ENCODE measurements around the gene ZNF333.
A peak's percentile ranks its signal among the peaks of the same experiment; 100 is the strongest.
"Not testable (repeated sequence)": the region's sequence is repeated elsewhere in the genome, so short reads cannot be mapped to it uniquely, and the experiment has no call there.

Gene ZNF333

GRCh38 chr19:14761607-14762006, 71.8 kb downstream of the ZNF333 start:
- H3K4me3 ChIP-seq (ENCODE audit: low read depth, low read length) = no peak overlapping the region
- no peaks in the 10 kb centered on the region for H3K36me3 ChIP-seq (ENCODE audit: control insufficient read depth in 2 of 2, insufficient read depth in 1 of 2, low read length in 2 of 2)
- TF ChIP-seq BCL11A (tag by site-specific recombination; IDR thresholded peaks at IDR 0.05; ENCODE audit: low read depth) = no peak
- no peak for TF ChIP-seq ZNF776 (tag by site-specific recombination; IDR thresholded peaks at IDR 0.05; ENCODE audit: borderline replicate concordance)
- no peak for TF ChIP-seq ZNF223 (tag by site-specific recombination; IDR thresholded peaks at IDR 0.05)
- TF ChIP-seq ZNF777 (tag by site-specific recombination; IDR thresholded peaks at IDR 0.05; ENCODE audit: borderline replicate concordance) = no peak
- no peak for TF ChIP-seq SCRT2 (tag by site-specific recombination; IDR thresholded peaks at IDR 0.05)
- no peak for TF ChIP-seq ZNF266 (tag by site-specific recombination; IDR thresholded peaks at IDR 0.05; ENCODE audit: low read depth)
- no peak for TF ChIP-seq REST (tag by site-specific recombination; IDR thresholded peaks at IDR 0.05)
- no peak for TF ChIP-seq ZNF624 (tag by site-specific recombination; IDR thresholded peaks at IDR 0.05)
- H3K27ac ChIP-seq (ENCODE audit: extremely low read depth, low read depth, low read length) = no peak overlapping the region
- POLR2A ChIA-PET = no interaction called here
- CTCF ChIA-PET = interaction anchor here (0.7 kb wide), 2 partner anchors 10 to 831 kb away, joined by 3 to 4 read pairs; no protein-coding TSS in a partner anchor
- no peaks in the 10 kb centered on the region for H3K9me3 ChIP-seq (ENCODE audit: control insufficient read depth, insufficient read depth, low read depth, low read length)
- no peaks in the 10 kb centered on the region for H3K4me1 ChIP-seq (ENCODE audit: control insufficient read depth, insufficient read depth, low read length)

GRCh38 chr19:14762111-14762510, 72.3 kb downstream of the ZNF333 start:
- H3K36me3 ChIP-seq (ENCODE audit: control insufficient read depth in 2 of 2, insufficient read depth in 1 of 2, low read length in 2 of 2) = no peaks in the 10 kb centered on the region
- TF ChIP-seq ZNF146 (tag by site-specific recombination; IDR thresholded peaks at IDR 0.05) (peak; percentile 92), ZNF548 (tag by site-specific recombination; IDR thresholded peaks at IDR 0.05) (no peak)
- ChIA-PET CTCF (interaction anchor here (0.7 kb wide), 2 partner anchors 9 to 830 kb away, joined by 3 to 4 read pairs; no protein-coding TSS in a partner anchor), POLR2A (no interaction called here)
- no peak overlapping the region for H3K27ac ChIP-seq (ENCODE audit: extremely low read depth, low read depth, low read length)
- H3K4me1 ChIP-seq (ENCODE audit: control insufficient read depth, insufficient read depth, low read length) = no peaks in the 10 kb centered on the region
- H3K9me3 ChIP-seq (ENCODE audit: control insufficient read depth, insufficient read depth, low read depth, low read length) = no peaks in the 10 kb centered on the region
- no peak overlapping the region for H3K4me3 ChIP-seq (ENCODE audit: low read depth, low read length)

- H3K36me3 ChIP-seq (ENCODE audit: control insufficient read depth in 2 of 2, insufficient read depth in 1 of 2, low read length in 2 of 2) = no peaks in the 10 kb centered on the region
- H3K9me3 ChIP-seq (ENCODE audit: control insufficient read depth, insufficient read depth, low read depth, low read length) = no peaks in the 10 kb centered on the region
- no peak overlapping the region for H3K4me3 ChIP-seq (ENCODE audit: low read depth, low read length)
- H3K4me1 ChIP-seq (ENCODE audit: control insufficient read depth, insufficient read depth, low read length) = no peaks in the 10 kb centered on the region
- POLR2A ChIA-PET = no interaction called here
- H3K27ac ChIP-seq (ENCODE audit: extremely low read depth, low read depth, low read length) = no peak overlapping the region
- TF ChIP-seq ZNF513 (tag by site-specific recombination; IDR thresholded peaks at IDR 0.05) = peak; percentile 88
- TF ChIP-seq ZNF366 (tag by site-specific recombination; conservative IDR thresholded peaks at IDR 0.05) = peak; percentile 48
- no peak for TF ChIP-seq WT1 (tag by site-specific recombination; IDR thresholded peaks at IDR 0.05)
- CTCF ChIA-PET = no interaction called here
Measured at GRCh38 chr19:14763497-14764145, 73.8 kb downstream of the ZNF333 start.

GRCh38 chr19:14764401-14764800, 74.6 kb downstream of the ZNF333 start:
- H3K27ac ChIP-seq (ENCODE audit: extremely low read depth, low read depth, low read length) = no peak overlapping the region
- no peak overlapping the region for H3K4me3 ChIP-seq (ENCODE audit: low read depth, low read length)
- CTCF ChIA-PET = interaction anchor here (0.5 to 0.6 kb wide), 2 partner anchors 168 to 1277 kb away, joined by 3 to 4 read pairs; no protein-coding TSS in a partner anchor
- H3K9me3 ChIP-seq (ENCODE audit: control insufficient read depth, insufficient read depth, low read depth, low read length) = no peaks in the 10 kb centered on the region
- no peaks in the 10 kb centered on the region for H3K4me1 ChIP-seq (ENCODE audit: control insufficient read depth, insufficient read depth, low read length)
- TF ChIP-seq ZNF585B (tag by site-specific recombination; IDR thresholded peaks at IDR 0.05) (no peak), GLI4 (tag by site-specific recombination; IDR thresholded peaks at IDR 0.05) (no peak), KLF17 (tag by site-specific recombination; IDR thresholded peaks at IDR 0.05) (no peak), ZNF580 (tag by site-specific recombination; IDR thresholded peaks at IDR 0.05) (no peak), ZNF558 (tag by site-specific recombination; IDR thresholded peaks at IDR 0.05) (no peak), ZNF548 (tag by site-specific recombination; IDR thresholded peaks at IDR 0.05) (no peak), ZNF169 (tag by site-specific recombination; IDR thresholded peaks at IDR 0.05) (no peak), ZNF223 (tag by site-specific recombination; IDR thresholded peaks at IDR 0.05) (no peak)
- POLR2A ChIA-PET = no interaction called here
- no peaks in the 10 kb centered on the region for H3K36me3 ChIP-seq (ENCODE audit: control insufficient read depth in 2 of 2, insufficient read depth in 1 of 2, low read length in 2 of 2)

GRCh38 chr19:14765403-14765802, 75.6 kb downstream of the ZNF333 start:
- H3K4me3 ChIP-seq (ENCODE audit: low read depth, low read length); H3K4me1 ChIP-seq (ENCODE audit: control insufficient read depth, insufficient read depth, low read length); H3K27ac ChIP-seq (ENCODE audit: extremely low read depth, low read depth, low read length); POLR2A ChIA-PET; H3K36me3 ChIP-seq (ENCODE audit: control insufficient read depth in 2 of 2, insufficient read depth in 1 of 2, low read length in 2 of 2); H3K9me3 ChIP-seq (ENCODE audit: control insufficient read depth, insufficient read depth, low read depth, low read length): not testable (repeated sequence)
- CTCF ChIA-PET = interaction anchor here (0.7 kb wide), 1 partner anchor 223 kb away, joined by 3 read pairs; no protein-coding TSS in a partner anchor

Data from HEK293 (cell line).